IPS-20b (cell line): Measurements from ENCODE around the gene SLC25A2.
"Not testable (repeated sequence)": the region's sequence is repeated elsewhere in the genome, so short reads cannot be mapped to it uniquely, and the experiment has no call there.

ENCODE experiments used
- H3K27ac ChIP-seq: one replicate; pipeline ENCODE4 v1.5.1; 2013; ENCODE audit warnings: low read length
- H3K27me3 ChIP-seq: 2 replicates; pipeline ENCODE4 v1.6.1; 2013; ENCODE audit warnings: mild to moderate bottlenecking, low read length, inconsistent platforms; ENCODE audit not compliant: insufficient read depth
- H3K36me3 ChIP-seq: 2 replicates; pipeline ENCODE4 v1.6.1; 2013; ENCODE audit warnings: low read depth, mild to moderate bottlenecking, inconsistent platforms, low read length, moderate library complexity; ENCODE audit not compliant: insufficient read depth
- H3K4me1 ChIP-seq: 2 replicates; pipeline ENCODE4 v1.6.1; 2013; ENCODE audit warnings: mild to moderate bottlenecking, control low read depth, inconsistent platforms, low read length, moderate library complexity; ENCODE audit not compliant: insufficient read depth
- H3K4me3 ChIP-seq: 2 replicates; pipeline ENCODE4 v1.5.1; 2013; ENCODE audit warnings: mild to moderate bottlenecking, low read length, inconsistent platforms
- H3K9ac ChIP-seq: 2 replicates; pipeline ENCODE4 v1.6.1; 2013; ENCODE audit warnings: low read depth, mild to moderate bottlenecking, inconsistent platforms, low read length, moderate library complexity
- H3K9me3 ChIP-seq: 2 replicates; pipeline ENCODE4 v1.6.1; 2013; ENCODE audit warnings: mild to moderate bottlenecking, low read depth, low read length, inconsistent platforms; ENCODE audit not compliant: insufficient read depth

The SLC25A2 gene

GRCh38 chr5:141330299-141331080, 26.6 kb upstream of the SLC25A2 start, which contains the start of gene PCDHGA1:
Gene PCDHGA1 (plus strand): TSS chr5:141330514.
- Histone ChIP-seq H3K27ac (no peak within 1 kb of the TSS), H3K4me3 (no peak within 1 kb of the TSS), H3K9ac (no peak within 1 kb of the TSS), H3K9me3 (peaks cover 55% of the 10 kb centered on the region), H3K36me3 (no peaks in the 10 kb centered on the region), H3K27me3 (no peaks in the 10 kb centered on the region), H3K4me1 (no peaks in the 10 kb centered on the region)

DNA sequence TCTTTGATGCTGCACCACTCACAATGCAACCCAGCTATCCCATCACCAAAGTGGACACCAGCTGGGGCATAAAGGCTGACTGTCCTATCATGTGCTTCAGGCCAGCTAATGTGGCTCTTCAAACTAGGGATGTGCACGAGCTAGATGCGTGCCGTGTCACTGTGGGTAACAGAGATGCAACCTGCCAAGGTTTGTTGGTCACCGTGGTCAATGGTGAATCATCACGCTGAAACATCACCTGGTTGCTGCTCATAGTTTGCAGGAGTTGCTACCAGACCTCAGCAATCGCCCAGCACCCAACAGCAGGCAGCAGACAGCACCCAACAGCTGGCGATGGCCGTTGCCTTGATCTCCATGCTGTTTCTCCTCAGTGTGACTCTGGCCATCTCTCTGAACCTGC, 24.4 kb upstream of the SLC25A2 start:
- no peaks in the 10 kb centered on the region for H3K4me1 ChIP-seq
- H3K9me3 ChIP-seq, result peaks cover 35% of the 10 kb centered on the region
- H3K27ac ChIP-seq, result no peak overlapping the region
- H3K4me3 ChIP-seq, result no peak overlapping the region
- no peaks in the 10 kb centered on the region for H3K36me3 ChIP-seq
- H3K27me3 ChIP-seq, result no peaks in the 10 kb centered on the region
- H3K9ac ChIP-seq, result no peak overlapping the region

DNA sequence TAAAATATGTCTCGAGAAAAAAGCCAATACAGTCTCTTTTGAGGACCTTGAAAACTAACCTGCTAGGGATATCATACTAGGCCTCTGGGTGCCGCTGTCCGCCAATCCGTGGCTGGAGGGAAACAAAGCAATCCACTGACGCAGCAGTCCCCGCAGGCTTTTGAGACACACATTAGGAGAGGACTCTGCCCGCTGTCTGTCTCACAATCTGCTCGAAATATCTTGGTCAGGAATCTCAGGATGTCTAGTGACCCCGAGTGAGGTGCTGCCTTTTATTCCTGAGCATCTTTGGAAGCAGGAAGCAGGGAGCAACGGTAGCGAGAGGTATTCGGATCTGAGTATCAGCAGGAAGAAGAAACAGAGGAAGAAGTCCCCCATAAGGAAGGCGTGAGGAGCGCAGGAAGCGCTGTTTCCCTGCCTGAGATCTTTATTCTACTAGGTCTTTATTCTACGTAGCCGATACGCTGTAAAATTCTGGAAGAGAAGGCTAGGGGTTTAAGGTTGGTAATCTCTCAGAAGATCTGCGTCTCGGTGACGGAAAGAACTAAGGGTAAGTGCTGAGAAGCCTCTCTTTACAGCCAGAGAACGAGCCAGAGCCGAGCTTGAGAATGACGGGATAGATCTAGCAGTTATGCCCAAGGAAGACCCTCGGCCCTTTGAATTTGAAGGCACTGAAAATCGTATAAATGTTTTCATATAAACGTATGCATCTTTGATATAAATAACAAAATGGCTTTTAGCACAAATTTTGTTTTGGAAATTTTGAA, 22.4 kb upstream of the SLC25A2 start:
- Histone ChIP-seq H3K4me1 (no peaks in the 10 kb centered on the region), H3K9ac (peak overlapping the region; percentile 67; the same call in 1 of the 2 replicates), H3K9me3 (peaks cover 34% of the 10 kb centered on the region), H3K27me3 (no peaks in the 10 kb centered on the region), H3K36me3 (no peaks in the 10 kb centered on the region), H3K4me3 (peak overlapping the region; percentile 66; the same call in 1 of the 2 replicates), H3K27ac (no peak overlapping the region)

DNA sequence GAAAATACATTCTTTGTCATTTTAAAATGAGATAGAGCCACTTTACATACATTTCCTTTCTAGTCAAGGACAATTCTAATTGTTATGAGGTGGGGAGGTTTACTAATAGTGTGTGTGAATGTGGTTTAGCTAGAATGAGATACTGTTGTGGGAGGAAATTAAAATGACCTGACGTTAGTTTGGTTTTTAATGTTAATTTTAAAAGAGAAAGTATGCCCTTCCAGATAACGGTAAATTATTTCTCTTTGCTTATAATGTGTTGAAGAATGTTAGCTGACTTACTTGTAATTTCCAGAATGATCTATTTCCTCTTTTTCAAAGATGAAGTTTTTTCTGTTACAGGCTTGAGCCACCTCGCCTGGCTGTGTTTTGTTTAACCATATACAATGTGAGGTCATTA, 18.4 kb upstream of the SLC25A2 start:
- Histone ChIP-seq H3K36me3 (peaks cover 23% of the 10 kb centered on the region), H3K27ac (no peak overlapping the region), H3K9ac (no peak overlapping the region), H3K4me3 (no peak overlapping the region), H3K27me3 (no peaks in the 10 kb centered on the region), H3K4me1 (no peaks in the 10 kb centered on the region), H3K9me3 (peaks cover 43% of the 10 kb centered on the region)

DNA sequence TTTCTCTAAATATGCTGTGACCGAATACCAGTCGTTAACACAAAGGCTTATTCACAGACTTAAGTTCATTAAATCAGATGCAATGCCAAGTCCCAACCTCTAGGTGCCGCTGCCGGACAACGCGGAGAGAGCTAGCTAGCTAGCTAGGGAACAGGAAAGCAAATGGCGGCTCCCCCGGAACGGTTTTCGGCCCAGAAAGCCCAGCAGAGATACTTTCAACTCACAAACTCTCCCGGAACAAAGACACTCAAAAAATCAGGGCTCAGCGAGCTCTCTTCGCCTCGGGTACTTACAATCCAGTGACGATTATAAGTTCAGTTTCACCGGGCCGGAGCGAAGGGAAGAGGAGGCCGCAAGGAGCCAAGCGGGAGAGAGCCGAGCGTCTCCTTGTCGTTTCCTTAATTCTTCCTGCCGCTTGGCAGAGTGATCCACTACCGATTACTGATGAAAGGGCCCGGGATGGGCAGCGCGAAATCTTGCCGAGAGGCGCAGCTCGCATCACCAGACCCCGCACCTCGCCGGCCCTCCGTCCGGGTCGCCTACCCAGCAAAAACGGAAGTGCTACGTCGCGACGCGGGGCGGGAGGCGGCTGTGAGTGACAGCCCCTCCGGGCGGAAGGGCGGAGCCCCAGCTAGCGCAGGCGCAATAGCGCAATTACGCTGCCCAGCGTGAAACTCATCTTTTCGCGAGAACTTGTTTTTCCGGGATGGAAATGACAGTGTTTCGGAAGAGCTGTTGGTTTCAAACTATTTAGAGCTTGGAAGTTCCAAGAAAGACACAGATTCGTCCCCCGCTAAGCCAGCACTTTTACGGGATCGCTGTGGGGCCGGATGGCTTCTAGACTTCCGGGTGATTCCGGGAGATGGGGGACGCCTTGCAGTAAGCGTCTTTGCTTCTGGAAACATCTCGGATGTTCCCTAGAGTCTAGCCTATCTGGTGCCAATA, 16.6 kb upstream of the SLC25A2 start, which contains the start of gene TAF7:
TAF7 (minus strand) TSS at position 560 of the 945 bp plus-strand sequence. CDS start 740 bp downstream, outside the sequence.
- no peaks in the 10 kb centered on the region for H3K27me3 ChIP-seq

GRCh38 chr5:141319699-141320098, 15.8 kb upstream of the SLC25A2 start:
- Histone ChIP-seq H3K27me3 (no peaks in the 10 kb centered on the region), H3K27ac (no peak overlapping the region), H3K4me3 (peak overlapping the region; percentile 93), H3K9me3 (peaks cover 52% of the 10 kb centered on the region), H3K9ac (peak overlapping the region; percentile 99; the same call in 1 of the 2 replicates), H3K36me3 (peaks cover 30% of the 10 kb centered on the region), H3K4me1 (no peaks in the 10 kb centered on the region)

More for the DNA sequence above, 16.6 kb upstream of the SLC25A2 start, which contains the start of gene TAF7:
- peak within 1 kb of the TSS; percentile 93 for H3K4me3 ChIP-seq
- peak within 1 kb of the TSS; percentile 99 for H3K9ac ChIP-seq
- H3K27ac ChIP-seq, result peak within 1 kb of the TSS; percentile 11
- H3K9me3 ChIP-seq, result peaks cover 46% of the 10 kb centered on the region
- H3K4me1 ChIP-seq, result no peaks in the 10 kb centered on the region
- peaks cover 30% of the 10 kb centered on the region for H3K36me3 ChIP-seq

DNA sequence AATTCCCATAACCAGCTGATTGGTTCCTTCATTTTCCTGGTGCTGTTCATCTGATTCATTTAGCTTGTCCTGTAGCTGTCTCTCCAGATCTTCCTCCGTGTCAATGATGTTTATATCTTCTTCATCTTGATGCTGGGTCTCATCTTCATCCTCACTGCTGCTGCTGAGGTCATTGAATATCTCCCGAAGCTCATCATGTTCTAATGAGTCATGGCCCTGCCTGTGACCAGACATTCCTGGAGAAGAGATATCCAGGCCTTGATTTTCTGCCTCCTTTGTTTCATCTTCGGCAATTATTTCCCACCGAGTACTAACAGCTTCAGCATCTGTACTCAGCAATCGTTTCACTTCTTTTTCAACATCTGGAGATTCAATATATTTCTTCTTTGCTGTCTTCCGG, 15.4 kb upstream of the SLC25A2 start:
- Histone ChIP-seq H3K27ac (no peak overlapping the region), H3K4me3 (peak overlapping the region; percentile 93), H3K4me1 (no peaks in the 10 kb centered on the region), H3K36me3 (peaks cover 30% of the 10 kb centered on the region), H3K9me3 (peaks cover 54% of the 10 kb centered on the region), H3K9ac (no peak overlapping the region), H3K27me3 (no peaks in the 10 kb centered on the region)

GRCh38 chr5:141316963-141317362, 13.1 kb upstream of the SLC25A2 start:
- Histone ChIP-seq H3K36me3 (peaks cover 30% of the 10 kb centered on the region), H3K9me3 (peaks cover 57% of the 10 kb centered on the region)
- not testable (repeated sequence) for H3K4me1 ChIP-seq, H3K27me3 ChIP-seq, H3K27ac ChIP-seq, H3K4me3 ChIP-seq, H3K9ac ChIP-seq

GRCh38 chr5:141313711-141314110, 9.9 kb upstream of the SLC25A2 start:
- Histone ChIP-seq H3K27ac (no peak overlapping the region), H3K4me1 (no peaks in the 10 kb centered on the region), H3K4me3 (no peak overlapping the region), H3K27me3 (no peaks in the 10 kb centered on the region), H3K36me3 (peaks cover 17% of the 10 kb centered on the region), H3K9ac (no peak overlapping the region), H3K9me3 (peaks cover 37% of the 10 kb centered on the region)

GRCh38 chr5:141306630-141307029, 2.8 kb upstream of the SLC25A2 start:
- H3K27ac ChIP-seq, result no peak overlapping the region
- no peaks in the 10 kb centered on the region for H3K27me3 ChIP-seq
- peaks cover 34% of the 10 kb centered on the region for H3K9me3 ChIP-seq
- H3K36me3 ChIP-seq, result no peaks in the 10 kb centered on the region
- H3K4me1 ChIP-seq, result no peaks in the 10 kb centered on the region
- no peak overlapping the region for H3K4me3 ChIP-seq
- no peak overlapping the region for H3K9ac ChIP-seq

- no peak overlapping the region for H3K4me3 ChIP-seq
- H3K4me1 ChIP-seq, result no peaks in the 10 kb centered on the region
- H3K27me3 ChIP-seq, result no peaks in the 10 kb centered on the region
- peaks cover 36% of the 10 kb centered on the region for H3K9me3 ChIP-seq
- no peak overlapping the region for H3K27ac ChIP-seq
- no peaks in the 10 kb centered on the region for H3K36me3 ChIP-seq
- H3K9ac ChIP-seq, result no peak overlapping the region
Measured at GRCh38 chr5:141298376-141298775, 5.5 kb downstream of the SLC25A2 start.
